Activated naive CD4-positive, alpha-beta T cell treated with anti-CD3 and anti-CD28 coated beads, Interleukin-2, amount 50 U/mL, for 72 hours (primary cell): ENCODE measurements around the gene METRN. TPM values are rescaled to one million over a fixed set of nuclear protein-coding genes. Genes with fewer than 3 reads are reported as not detected.
A peak's percentile ranks its signal among the peaks of the same experiment; 100 is the strongest.
"Not testable (repeated sequence)": the region's sequence is repeated elsewhere in the genome, so short reads cannot be mapped to it uniquely, and the experiment has no call there.

ENCODE experiments used
- ATAC-seq, 2 donors: fragments of 150-1000 bp; cut with Tn5 transposase; 2 replicates each; pipeline ENCODE4 v1.10.0; 2021; ENCODE audit warnings: mild to moderate bottlenecking in 2 of 2, moderate library complexity in 2 of 2
- DNase-seq, 2 donors: peaks; one replicate each; pipeline ENCODE4 v3.0.0; 2021 to 2022; ENCODE audit warnings: low spot score in 2 of 2
- H3K27ac Mint-ChIP-seq, 2 donors: one replicate each; pipeline ENCODE4 v1.8.0; 2022; ENCODE audit warnings: mild to moderate bottlenecking in 2 of 2, mixed read lengths in 2 of 2
- H3K36me3 Mint-ChIP-seq, 2 donors: one replicate each; pipeline ENCODE4 v1.8.0; 2022; ENCODE audit warnings: mixed read lengths in 2 of 2
- H3K9me3 Mint-ChIP-seq, 2 donors: one replicate each; pipeline ENCODE4 v1.8.0; 2022; ENCODE audit warnings: mixed read lengths in 2 of 2
- total RNA-seq, 2 donors: library from RNA; stranded (reverse); gene quantifications; one replicate each; pipeline ENCODE4 v1.2.3, GENCODE V29; 2022

The METRN gene
- total RNA-seq, 2 donors from 2014 or later = 10.1 to 14.7 TPM

- ATAC-seq (peak; percentile 82 to 85), DNase-seq (peak; percentile 96 to 97)
- H3K36me3 Mint-ChIP-seq = peaks cover 5 to 22% of the 10 kb centered on the region in 2 donors
- H3K27ac Mint-ChIP-seq = peak within 1 kb of the TSS; percentile 65 to 73
- H3K9me3 Mint-ChIP-seq = no peaks in the 10 kb centered on the region
Measured at GRCh38 chr16:684071-684794, 30.7 kb upstream of the METRN start, which contains the start of gene JMJD8. Gene JMJD8, minus strand, starts transcription at chr16:684334. Its CDS starts 15 bp downstream, at chr16:684319.

DNA sequence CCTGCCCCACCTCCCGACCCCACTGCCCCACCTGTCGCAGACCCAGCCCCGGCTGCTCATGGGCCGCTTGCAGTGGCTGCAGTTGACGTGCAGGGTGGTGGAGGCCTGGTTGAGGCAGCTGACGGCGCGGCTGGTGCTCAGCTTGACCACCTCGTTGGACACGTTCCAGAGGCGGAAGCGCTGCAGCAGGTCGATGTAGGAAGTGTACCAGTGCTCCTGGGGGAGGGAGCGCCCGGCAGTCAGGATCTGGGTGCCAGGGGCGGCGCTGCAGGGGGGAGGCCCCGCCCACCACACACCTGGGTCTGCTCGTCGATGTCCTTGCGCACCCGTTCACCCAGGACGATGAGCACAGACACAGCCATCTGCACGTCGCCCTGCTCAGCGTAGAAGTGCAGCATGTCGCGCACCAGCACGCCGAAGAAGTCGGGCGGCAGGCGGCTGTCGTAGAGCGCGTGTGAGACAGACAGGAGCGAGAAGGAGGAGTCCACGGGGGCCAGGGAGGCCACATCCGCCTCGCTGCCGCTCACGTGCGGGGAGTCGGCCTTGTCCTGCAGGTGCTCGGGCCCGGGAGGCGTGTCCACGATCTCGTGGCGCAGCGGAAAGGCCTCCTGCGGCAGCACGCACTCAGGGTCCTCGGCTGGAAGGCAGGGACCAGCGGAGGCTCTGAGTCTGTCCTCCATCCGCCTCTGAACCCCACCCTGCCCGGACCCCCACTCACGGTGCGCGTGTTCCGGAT lies 29.8 kb upstream of the METRN start:
- Mint-ChIP-seq H3K27ac (peak overlapping the region in 1 of 2 donors; percentile 4), H3K36me3 (peaks cover 5 to 22% of the 10 kb centered on the region in 2 donors), H3K9me3 (no peaks in the 10 kb centered on the region)
- ATAC-seq (no peak), DNase-seq (peak in 1 of 2 donors; percentile 58)

GRCh38 chr16:685967-686366 lies 29.0 kb upstream of the METRN start:
- Mint-ChIP-seq H3K9me3 (no peaks in the 10 kb centered on the region), H3K36me3 (peaks cover 5 to 22% of the 10 kb centered on the region in 2 donors), H3K27ac (peak overlapping the region in 1 of 2 donors; percentile 4)
- DNase-seq (peak in 1 of 2 donors; percentile 56), ATAC-seq (no peak)

DNA sequence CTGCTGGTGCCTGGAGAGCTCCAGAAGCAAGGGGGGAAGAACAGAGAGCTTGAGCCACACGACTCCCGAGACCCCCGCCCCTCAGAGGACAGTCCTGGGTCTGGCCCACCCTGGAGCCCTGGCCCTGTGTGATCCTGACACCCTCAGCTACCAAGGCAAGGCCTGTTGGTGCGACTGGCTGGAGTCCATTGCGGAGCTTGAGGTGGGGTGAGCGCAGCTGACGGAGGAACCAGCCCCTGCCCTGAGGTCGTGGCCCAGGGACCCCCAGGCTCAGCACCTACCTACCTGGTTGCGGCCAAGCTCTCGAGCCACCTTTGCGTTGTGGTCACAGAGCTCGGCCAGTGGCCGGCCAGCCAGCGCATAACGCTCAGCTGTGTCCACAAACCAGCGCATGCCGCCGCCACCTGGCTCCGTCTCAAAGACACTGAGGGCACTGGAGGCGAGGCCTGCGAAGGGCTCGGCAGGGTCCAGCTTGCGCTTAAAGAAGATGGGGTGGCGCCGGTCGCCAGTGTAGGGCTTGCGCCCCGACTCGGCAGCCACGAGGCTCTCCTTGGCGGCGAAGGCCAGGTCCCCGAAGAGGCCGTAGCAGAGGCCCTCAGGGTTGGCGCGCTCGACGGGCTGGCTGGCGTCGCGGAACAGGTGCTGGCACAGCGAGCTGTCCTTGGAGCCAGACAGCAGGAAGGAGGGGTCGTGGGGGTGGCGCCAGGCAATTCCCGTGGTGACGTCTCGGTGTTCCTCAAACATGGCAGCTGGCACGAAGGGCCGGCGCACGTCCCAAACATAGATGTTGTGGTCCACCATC lies 28.3 kb upstream of the METRN start:
- peaks cover 5 to 19% of the 10 kb centered on the region in 2 donors for H3K36me3 Mint-ChIP-seq
- ATAC-seq = no peak
- H3K9me3 Mint-ChIP-seq = no peaks in the 10 kb centered on the region

DNA sequence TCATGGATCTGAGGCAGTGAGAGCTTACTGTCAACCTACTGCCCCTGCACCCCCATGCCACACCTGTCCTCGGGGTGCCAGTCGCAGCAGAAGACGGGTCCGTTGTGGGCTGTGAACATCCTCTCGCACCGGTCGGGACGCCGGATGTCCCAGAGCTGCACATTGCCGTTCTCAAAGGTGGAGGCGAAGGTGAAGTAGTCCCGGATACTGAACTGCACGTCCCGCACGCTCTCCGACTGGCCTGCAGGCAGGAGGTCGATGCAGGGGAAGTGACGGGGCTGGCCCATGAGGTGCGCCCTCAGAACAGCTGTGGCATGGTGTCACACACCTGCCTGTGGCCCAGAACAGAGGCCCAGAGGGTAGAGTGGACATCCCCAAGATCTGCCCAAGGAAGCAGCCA lies 27.4 kb upstream of the METRN start:
- no peak for ATAC-seq
- Mint-ChIP-seq H3K27ac (no peak overlapping the region), H3K9me3 (no peaks in the 10 kb centered on the region)

More for the DNA sequence above, 28.3 kb upstream of the METRN start:
- peak in 1 of 2 donors; percentile 56 for DNase-seq
- peak overlapping the region in 1 of 2 donors; percentile 4 for H3K27ac Mint-ChIP-seq

GRCh38 chr16:689175-689897 lies 25.6 kb upstream of the METRN start:
- DNase-seq = peak in 1 of 2 donors; percentile 56
- Mint-ChIP-seq H3K27ac (peak overlapping the region; percentile 95), H3K9me3 (no peaks in the 10 kb centered on the region), H3K36me3 (peaks cover 0 to 6% of the 10 kb centered on the region in 2 donors)
- peak in 1 of 2 donors; percentile 2 for ATAC-seq

More for the DNA sequence above, 27.4 kb upstream of the METRN start:
- H3K36me3 Mint-ChIP-seq = peaks cover 3 to 11% of the 10 kb centered on the region in 2 donors
- DNase-seq = no peak

GRCh38 chr16:691242-691641 lies 23.7 kb upstream of the METRN start:
- not testable (repeated sequence) for H3K36me3 Mint-ChIP-seq, DNase-seq, ATAC-seq, H3K9me3 Mint-ChIP-seq
- H3K27ac Mint-ChIP-seq = peak overlapping the region in 1 of 2 donors; percentile 95

GRCh38 chr16:692356-693108 lies 22.4 kb upstream of the METRN start:
- no peak for ATAC-seq
- peak overlapping the region in 1 of 2 donors; percentile 95 for H3K27ac Mint-ChIP-seq
- H3K36me3 Mint-ChIP-seq = peaks cover 0 to 5% of the 10 kb centered on the region in 2 donors
- DNase-seq = no peak
- H3K9me3 Mint-ChIP-seq = no peaks in the 10 kb centered on the region

- Mint-ChIP-seq H3K27ac (no peak overlapping the region), H3K36me3 (peaks cover 0 to 5% of the 10 kb centered on the region in 2 donors), H3K9me3 (no peaks in the 10 kb centered on the region)
- DNase-seq (no peak), ATAC-seq (no peak)
Measured at GRCh38 chr16:693364-693763, 21.6 kb upstream of the METRN start.

- H3K27ac Mint-ChIP-seq = no peak overlapping the region
- no peak for ATAC-seq
- DNase-seq = no peak
- peaks cover 0 to 5% of the 10 kb centered on the region in 2 donors for H3K36me3 Mint-ChIP-seq
- no peaks in the 10 kb centered on the region for H3K9me3 Mint-ChIP-seq
Measured at GRCh38 chr16:693766-694165, 21.2 kb upstream of the METRN start.

- ATAC-seq = no peak
- Mint-ChIP-seq H3K27ac (no peak overlapping the region), H3K9me3 (no peaks in the 10 kb centered on the region), H3K36me3 (peaks cover 0 to 5% of the 10 kb centered on the region in 2 donors)
- no peak for DNase-seq
Measured at GRCh38 chr16:694187-694862, 20.6 kb upstream of the METRN start.

GRCh38 chr16:694863-695354 lies 20.0 kb upstream of the METRN start:
- H3K36me3 Mint-ChIP-seq = peaks cover 0 to 5% of the 10 kb centered on the region in 2 donors
- no peaks in the 10 kb centered on the region for H3K9me3 Mint-ChIP-seq
- no peak for DNase-seq
- ATAC-seq = peak in 1 of 2 donors; percentile 2
- no peak overlapping the region for H3K27ac Mint-ChIP-seq

- DNase-seq (peak; percentile 82 to 83), ATAC-seq (peak; percentile 82 to 85)
- H3K36me3 Mint-ChIP-seq = peaks cover 0 to 5% of the 10 kb centered on the region in 2 donors
- peak overlapping the region in 1 of 2 donors; percentile 22 for H3K27ac Mint-ChIP-seq
- H3K9me3 Mint-ChIP-seq = no peaks in the 10 kb centered on the region
Measured at GRCh38 chr16:695355-696089, 19.4 kb upstream of the METRN start.
